GM20431 (cell line): ENCODE results near the gene SPATA17.

Experiments used
- in situ Hi-C: fragments of 300-500 bp; cut with MseI, MboI; formaldehyde crosslinking; loops from one replicate; pipeline ENCODE4 v1.15.0; 2020; ENCODE audit warnings: low sequenced_read_pairs; ENCODE audit not compliant: unreplicated experiment

The SPATA17 gene

GRCh38 chr1:217897100-217897499, 266.0 kb downstream of the SPATA17 start:
- in situ Hi-C loops, result no loop called here

GRCh38 chr1:217899614-217900013, 268.5 kb downstream of the SPATA17 start:
- in situ Hi-C loops, result no loop called here

- in situ Hi-C loops, result no loop called here
These were observed 276.4 kb downstream of the SPATA17 start for GRCh38 chr1:217907504-217907903.

DNA sequence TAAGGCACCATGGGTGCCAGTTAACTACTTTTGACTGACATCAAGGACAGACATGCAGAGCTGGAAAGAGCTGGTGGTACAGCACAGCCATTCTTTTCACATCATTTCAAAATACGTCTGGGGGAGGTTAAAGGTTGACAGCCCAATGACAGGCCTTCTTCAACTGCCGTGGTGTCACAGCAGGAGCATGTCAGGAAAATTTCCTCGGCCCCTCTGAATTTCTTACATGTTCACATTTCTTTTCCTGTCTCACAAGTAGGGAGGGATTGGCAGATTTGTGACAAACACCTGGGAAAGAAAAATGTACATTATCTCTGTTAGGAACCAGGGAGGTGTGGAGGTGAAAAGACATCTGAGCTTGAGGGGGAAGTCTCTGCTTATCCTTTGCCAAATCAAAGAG, 279.1 kb downstream of the SPATA17 start:
- in situ Hi-C loops, result no loop called here

DNA sequence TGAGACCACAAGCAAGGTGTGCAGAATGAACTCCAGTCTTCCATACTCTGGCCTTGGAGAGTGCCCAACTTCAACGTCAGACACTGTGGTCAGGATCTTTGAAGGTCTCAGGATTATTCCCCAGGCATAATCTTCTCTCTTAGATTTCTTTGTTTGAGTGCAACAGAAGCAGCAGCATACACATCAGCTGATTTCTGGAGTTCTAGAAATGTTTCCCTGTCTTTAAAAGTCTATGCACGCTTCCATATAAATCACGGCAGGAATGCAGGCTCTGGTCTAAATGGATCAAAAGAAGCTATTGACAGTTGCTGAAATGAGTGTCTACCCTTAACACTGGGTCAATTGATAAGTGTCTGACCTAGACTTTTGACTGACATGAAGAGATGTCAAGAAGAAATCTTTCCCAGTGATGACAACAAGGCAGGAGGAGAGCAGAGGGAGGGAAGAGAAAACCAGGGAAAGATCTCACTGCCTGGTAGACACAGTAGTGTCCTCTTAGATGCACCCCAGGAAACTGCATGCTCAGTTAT, 279.7 kb downstream of the SPATA17 start:
- in situ Hi-C loops, result no loop called here

- in situ Hi-C loops, result no loop called here
These were observed 280.8 kb downstream of the SPATA17 start for GRCh38 chr1:217911908-217912307.

GRCh38 chr1:217917281-217917887, 286.2 kb downstream of the SPATA17 start:
- in situ Hi-C loops, result no loop called here

GRCh38 chr1:217919683-217920388, 288.7 kb downstream of the SPATA17 start:
- in situ Hi-C loops, result no loop called here
